ENCODE data around the gene ZNF626. TPM values are rescaled to one million over a fixed set of nuclear protein-coding genes. Genes with fewer than 3 reads are reported as not detected.

ZNF626 gene
- polyA plus RNA-seq, 3 donors, result 22.2 to 25.9 (median 23.8) TPM

Other genes starting within 250 kb of the ZNF626 start
- 10 to 100 TPM; 28.9 to 36.3 (median 29.1) TPM for gene ZNF737, start 95.8 kb downstream of the ZNF626 start, polyA plus RNA-seq (ENCODE audit: insufficient read length in 3 of 3)
- 1 to 10 TPM; 3.9 to 6.2 (median 5.7) TPM for gene ZNF66, start 114.7 kb upstream of the ZNF626 start, polyA plus RNA-seq (ENCODE audit: insufficient read length in 3 of 3)

Data from renal cortex interstitium (tissue), 3 donors.